Gastroesophageal sphincter (tissue), 3 donors: ENCODE measurements around the gene TOB2.

Source experiments
- EP300 ChIP-seq: sonication (generic); formaldehyde crosslinking; IDR thresholded peaks from one replicate; pipeline ENCODE4 v1.6.1; 2017; ENCODE audit warnings: antibody characterized with exemption, mild to moderate bottlenecking
- POLR2A ChIP-seq, 2 donors: fragments of 450-650 bp; IDR thresholded peaks; one replicate each; pipeline ENCODE4 v1.6.1; 2017; ENCODE audit warnings: antibody characterized with exemption in 2 of 2, mild to moderate bottlenecking in 2 of 2, moderate library complexity in 1 of 2
- POLR2AphosphoS5 ChIP-seq: sonication (generic); formaldehyde crosslinking; IDR thresholded peaks from one replicate; pipeline ENCODE4 v1.6.1; 2017; ENCODE audit warnings: antibody characterized with exemption
- TF ChIP-seq, protein P1 (sequence below), 4 experiments: fragments of 200-600 bp in 2 of 4; fragments of 450-650 bp in 2 of 4; sonication (generic) in 1 of 4; IDR thresholded peaks; one replicate each; pipeline ENCODE4 v1.5.1; 2017 to 2019; ENCODE audit warnings: antibody characterized with exemption in 4 of 4, mild to moderate bottlenecking in 2 of 4, moderate library complexity in 2 of 4

DNA sequence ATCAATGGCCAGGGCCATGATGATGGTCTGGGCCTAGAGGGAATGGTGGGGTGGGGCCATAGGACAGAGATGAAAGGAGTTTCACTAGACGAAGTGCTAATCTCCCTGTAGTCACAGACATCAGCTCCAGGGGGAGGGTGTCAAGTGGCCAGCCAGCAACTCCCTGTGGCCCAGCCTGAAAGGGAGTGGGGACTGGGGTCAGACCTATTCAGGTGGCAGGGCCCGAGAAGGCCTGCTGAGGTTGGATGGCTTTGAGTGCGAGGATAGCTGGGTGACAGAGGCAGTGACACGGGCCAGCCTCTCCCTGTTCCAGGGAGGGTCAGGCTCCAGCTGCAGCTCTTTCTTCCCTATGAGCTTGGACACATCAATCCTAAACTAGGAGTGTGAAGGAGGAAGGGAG lies 11.0 kb downstream of the TOB2 start:
- no peak for TF ChIP-seq POLR2A (IDR thresholded peaks at IDR 0.05)
- TF ChIP-seq, protein P1, sequence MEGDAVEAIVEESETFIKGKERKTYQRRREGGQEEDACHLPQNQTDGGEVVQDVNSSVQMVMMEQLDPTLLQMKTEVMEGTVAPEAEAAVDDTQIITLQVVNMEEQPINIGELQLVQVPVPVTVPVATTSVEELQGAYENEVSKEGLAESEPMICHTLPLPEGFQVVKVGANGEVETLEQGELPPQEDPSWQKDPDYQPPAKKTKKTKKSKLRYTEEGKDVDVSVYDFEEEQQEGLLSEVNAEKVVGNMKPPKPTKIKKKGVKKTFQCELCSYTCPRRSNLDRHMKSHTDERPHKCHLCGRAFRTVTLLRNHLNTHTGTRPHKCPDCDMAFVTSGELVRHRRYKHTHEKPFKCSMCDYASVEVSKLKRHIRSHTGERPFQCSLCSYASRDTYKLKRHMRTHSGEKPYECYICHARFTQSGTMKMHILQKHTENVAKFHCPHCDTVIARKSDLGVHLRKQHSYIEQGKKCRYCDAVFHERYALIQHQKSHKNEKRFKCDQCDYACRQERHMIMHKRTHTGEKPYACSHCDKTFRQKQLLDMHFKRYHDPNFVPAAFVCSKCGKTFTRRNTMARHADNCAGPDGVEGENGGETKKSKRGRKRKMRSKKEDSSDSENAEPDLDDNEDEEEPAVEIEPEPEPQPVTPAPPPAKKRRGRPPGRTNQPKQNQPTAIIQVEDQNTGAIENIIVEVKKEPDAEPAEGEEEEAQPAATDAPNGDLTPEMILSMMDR (IDR thresholded peaks at IDR 0.05), result no peak
- TF ChIP-seq EP300, result no peak
- no peak for TF ChIP-seq POLR2AphosphoS5
